ENCODE measurements around the gene MTERF2.
"Not testable (repeated sequence)": the region's sequence is repeated elsewhere in the genome, so short reads cannot be mapped to it uniquely, and the experiment has no call there.

The MTERF2 gene, protein sequence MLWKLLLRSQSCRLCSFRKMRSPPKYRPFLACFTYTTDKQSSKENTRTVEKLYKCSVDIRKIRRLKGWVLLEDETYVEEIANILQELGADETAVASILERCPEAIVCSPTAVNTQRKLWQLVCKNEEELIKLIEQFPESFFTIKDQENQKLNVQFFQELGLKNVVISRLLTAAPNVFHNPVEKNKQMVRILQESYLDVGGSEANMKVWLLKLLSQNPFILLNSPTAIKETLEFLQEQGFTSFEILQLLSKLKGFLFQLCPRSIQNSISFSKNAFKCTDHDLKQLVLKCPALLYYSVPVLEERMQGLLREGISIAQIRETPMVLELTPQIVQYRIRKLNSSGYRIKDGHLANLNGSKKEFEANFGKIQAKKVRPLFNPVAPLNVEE

DNA sequence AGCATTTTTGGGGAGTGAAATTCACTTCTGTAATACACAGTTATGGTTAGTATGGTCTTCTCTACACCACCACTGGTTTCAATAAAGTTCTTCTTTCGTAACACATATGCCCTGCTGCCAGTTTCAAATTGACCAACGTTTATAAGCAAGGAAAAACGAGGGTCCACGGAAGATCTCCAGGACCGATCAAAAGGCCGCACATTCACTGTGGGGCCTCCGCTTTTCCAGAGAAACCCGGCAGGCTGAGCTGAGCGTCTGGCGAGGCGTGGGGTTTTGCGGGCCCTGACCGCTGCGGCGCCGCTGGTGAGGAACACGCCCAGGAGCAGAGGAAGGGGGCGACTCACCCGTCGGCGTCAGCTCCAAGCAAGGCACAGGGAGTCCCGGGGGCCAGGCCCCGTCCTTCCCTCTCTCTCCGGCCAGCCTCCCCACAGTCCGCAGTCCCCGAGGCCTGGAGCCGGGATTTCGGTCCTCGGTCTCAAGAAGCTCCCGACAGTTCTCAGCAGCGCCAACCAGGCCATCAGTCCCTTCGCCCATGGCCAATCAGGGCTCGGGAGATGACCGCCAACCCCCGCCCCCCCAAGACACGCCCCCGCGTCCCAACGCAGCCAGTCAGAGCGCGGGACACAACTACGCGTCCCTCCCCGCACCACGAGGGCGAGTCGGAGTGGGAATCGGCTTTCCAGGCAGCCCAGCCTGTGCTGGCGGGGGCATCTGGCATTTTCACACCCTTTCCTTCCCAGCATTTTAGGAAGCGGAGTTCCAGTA lies at the start of gene MTERF2:
MTERF2 (minus strand) TSS at position 522 of the 765 bp plus-strand sequence. CDS start 8,432 bp downstream, outside the sequence.
- DNase-seq = peak; percentile 73

DNA sequence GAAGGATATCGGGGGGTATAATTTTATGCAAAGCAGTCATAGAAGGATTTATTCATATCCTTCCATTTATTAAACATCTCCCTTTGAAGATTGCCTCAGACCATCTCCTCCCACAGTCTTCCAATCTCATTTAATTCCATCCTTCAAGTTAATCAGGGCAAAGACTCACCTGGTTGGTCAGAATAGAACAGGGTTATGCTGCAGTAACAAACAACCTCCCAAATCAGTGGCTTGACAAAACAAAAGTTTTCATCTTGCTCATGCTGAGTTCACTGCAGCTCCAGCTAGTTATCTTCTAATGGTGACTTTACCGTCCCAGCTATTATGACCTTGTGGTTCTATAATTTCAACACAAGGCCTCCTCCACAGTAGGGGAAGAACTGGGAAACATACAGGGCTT lies 48.8 kb upstream of the MTERF2 start:
- no peak for DNase-seq

DNA sequence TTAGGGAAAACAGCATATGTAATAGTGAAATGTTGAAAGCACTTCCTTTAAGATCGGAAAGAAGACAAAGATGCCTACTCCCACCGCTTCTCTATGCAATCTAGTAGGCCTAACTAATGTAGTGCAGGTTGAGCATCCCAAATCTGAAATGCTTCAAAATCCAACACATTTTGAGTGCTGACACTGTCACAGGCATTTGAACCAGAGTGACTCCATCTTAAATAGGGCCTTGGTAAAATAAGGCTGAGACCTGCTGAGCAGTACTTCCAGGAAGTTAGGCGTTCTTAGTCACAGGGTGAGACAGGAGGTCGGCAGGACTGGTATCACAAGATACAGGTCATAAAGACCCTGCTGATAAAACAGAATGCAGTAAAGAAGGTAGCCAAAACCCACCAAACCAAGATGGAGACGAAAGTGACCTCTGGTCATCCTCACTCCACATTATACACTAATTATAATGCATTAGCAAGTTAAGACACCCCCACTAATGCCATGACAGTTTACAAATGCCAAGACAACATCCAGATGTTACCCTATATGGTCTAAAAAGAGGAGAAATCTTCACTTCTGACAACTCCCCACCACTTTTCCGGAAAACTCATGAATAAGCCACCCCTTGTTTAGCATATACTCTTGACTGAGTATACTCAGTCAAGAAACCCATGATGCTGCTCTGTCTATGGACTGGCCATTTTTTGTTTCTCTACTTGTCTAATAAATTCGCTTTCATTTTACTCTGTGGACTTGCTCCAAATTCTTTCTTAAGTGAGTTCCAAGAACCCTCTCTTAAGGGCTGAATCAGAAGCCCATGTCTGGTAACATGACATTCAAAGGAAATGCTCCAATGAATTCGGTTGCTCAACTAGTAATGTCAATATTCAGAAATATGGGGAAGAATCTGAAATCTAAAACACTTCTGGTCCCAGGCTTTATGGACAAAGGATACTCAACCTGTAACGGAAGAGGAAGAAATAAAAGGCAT lies 47.1 kb upstream of the MTERF2 start:
- no peak for DNase-seq

DNA sequence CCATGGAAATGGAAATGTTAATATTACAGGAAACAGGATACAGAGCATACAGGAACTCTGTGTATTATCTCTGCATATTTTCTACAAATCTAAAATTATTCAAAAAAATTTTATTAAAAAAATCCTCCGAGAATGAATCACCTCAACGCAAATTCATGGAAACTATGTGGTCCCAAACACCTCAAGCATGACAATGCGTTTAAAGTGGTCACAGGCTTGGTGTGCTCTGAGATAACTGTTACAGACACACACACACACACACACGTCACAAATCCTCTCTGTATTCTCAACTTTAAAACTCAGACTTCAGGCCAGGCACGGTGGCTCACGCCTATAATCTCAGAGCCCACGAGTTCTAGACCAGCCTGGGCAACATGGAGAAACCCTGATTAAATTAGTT lies 45.3 kb upstream of the MTERF2 start:
- no peak for DNase-seq

DNA sequence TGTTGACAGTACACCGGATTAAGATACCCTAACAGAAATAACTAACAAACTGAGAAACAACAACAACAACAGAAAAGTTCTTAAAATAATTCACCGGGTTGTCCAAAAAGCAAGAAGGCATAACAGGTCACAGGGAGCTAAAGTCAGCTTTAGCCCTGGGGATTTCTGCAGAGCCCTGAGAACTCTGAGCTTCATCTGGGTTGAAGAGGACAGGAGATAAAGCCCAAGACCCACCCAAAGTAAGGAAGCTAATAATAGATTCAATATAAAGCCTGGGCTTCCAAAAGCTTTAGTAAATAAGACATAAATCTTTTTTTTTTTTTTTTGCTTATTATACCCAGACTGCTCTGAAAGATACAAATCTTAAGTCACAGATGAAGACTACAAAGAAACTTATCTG lies 44.1 kb upstream of the MTERF2 start:
- DNase-seq = no peak

DNA sequence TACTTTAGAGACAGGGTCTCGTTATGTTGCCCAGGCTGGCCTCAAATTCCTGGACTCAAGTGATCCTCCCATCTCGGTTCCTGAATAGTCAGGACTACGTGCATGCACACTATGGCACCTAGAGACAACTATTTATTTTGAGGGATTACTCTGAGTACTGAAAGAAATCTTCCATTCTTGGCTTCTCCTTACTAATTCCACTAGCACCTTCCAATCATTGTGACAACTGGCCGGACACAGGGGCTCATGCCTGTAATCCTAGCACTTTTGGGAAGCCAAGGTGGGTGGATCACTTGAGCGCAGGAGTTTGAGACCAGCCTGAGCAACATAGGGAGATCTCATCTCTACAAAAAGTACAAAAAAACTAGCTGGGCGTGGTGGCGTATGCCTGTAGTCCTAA lies 42.1 kb upstream of the MTERF2 start:
- DNase-seq = no peak

DNA sequence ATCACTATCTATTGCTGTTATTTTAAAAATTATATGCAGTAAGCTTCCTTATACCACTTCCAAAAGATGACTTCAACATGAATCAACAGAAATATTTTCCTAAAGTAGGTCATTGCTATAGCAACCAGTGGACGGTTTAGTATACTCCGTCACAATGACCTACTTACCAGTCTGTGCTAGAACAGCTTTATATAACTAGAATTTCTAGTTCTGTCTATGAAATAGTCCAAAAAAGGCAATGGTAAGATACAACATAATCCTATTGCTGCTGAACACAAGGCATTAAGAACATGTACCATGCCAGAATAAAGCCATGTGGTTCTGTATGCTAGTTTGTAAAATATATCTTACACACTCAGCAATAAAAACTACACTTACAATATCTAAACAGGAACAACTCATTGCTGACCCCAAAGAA lies 40.7 kb upstream of the MTERF2 start:
- no peak for DNase-seq

GRCh38 chr12:107026806-107027635 lies 40.1 kb upstream of the MTERF2 start:
- DNase-seq = no peak

DNA sequence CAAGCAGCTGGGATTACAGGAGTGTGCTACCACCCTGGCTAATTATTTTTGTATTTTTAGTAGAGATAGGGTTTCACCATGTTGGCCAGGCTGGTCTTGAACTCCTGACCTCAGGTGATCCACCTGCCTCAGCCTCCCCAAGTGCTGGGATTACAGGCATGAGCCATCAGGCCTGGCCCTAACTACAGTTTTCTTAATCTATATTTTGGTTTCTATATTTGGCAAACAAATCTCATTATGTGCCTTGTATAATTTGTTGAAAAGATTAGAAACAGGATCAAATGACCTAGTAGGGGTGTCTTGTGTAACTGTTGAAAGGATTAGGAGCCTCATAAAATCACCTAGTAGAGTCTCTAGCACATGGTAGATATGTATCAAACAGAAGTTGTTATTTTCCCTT lies 39.4 kb upstream of the MTERF2 start:
- not testable (repeated sequence) for DNase-seq

GRCh38 chr12:107025671-107026070 lies 38.7 kb upstream of the MTERF2 start:
- no peak for DNase-seq

- no peak for DNase-seq
These were observed 32.6 kb upstream of the MTERF2 start for GRCh38 chr12:107019546-107019945.

GRCh38 chr12:107017042-107017441 lies 30.1 kb upstream of the MTERF2 start:
- no peak for DNase-seq

DNA sequence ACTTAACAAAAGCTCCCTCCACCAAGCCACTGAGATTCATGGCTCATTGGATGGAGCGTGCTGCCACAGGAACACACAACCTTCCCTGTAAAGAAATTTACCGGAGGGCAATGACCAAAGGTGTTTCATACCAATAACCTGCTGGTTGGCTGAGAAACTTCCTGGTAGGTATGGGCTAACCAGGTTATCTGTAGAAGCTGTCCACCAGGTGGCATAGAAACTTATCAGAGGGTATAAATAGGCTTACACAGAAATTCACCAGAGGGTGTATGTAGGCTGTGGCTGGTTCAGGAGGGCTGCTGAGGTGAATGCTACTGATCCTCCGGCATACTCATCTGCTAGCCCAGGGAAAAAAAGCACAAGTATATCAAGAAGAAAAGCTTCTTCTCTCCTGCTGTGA lies 27.1 kb upstream of the MTERF2 start:
- no peak for DNase-seq

DNA sequence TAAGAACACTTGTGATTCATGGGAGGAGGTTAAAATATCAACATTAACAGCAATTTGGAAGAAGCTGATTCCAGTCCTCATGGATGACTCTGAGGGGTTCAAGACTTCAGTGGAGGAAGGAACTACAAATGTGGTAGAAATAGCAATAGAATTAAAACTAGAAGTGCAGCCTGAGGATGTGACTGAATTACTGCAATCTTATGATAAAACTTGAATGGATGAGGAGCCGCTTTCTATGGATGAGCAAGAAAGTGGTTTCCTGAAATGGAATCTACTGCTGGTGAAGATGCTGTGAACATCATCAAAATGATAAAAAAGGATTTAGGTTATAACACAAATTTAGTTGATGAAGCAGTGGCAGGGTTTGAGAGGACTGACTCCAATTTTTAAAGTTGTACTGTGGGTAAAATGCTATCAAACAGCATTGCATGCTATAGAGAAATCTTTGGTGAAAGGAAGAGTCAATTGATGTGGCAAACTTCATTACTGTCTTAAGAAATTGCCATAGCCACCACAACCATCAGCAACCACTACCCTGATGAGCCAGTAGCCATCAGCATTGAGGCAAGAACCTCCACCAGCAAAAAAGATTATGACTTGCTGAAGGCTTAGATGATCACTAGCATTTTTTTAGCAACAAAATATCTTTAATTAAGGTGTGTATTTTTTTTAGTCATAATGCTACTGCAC lies 25.9 kb upstream of the MTERF2 start:
- DNase-seq = no peak

GRCh38 chr12:107011519-107011918 lies 24.6 kb upstream of the MTERF2 start:
- DNase-seq = no peak

DNA sequence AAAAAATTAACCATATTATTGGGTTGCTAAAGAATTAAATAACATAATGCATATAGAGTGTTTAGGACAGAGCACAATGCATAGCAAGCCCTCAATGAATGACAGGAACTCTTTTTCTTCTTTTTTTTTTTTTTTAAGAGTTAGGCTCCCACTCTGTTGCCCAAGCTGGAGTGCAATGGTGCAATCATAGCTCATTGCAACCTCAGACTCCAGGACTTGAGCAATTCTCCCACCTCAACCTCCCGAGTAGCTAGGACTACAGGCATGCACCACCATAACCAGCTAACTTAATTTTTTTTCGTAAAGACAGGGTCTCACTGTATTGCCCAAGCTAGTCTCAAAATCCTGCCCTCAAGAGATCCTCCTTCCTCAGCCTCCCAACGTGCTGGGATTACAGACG lies 20.5 kb upstream of the MTERF2 start:
- DNase-seq = no peak

GRCh38 chr12:107002665-107003064 lies 15.7 kb upstream of the MTERF2 start:
- not testable (repeated sequence) for DNase-seq

DNA sequence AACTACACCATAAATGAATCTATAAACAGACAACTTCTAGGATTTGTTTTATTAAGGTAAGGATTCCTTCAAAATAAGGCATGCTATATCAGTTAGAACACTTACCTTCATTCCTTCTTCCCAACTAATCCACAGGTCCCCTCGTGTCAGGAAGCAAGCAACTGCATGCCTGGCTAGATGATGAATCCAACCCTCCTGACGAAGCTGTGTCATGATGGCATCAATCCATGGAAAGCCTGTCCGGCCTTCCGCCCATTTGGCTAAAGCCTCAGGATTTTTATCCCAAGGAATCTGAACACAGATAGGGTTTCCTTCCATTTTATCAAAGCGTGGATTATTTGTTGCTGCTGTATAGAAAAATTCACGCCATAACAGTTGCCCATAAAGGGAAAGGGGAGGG lies 12.5 kb upstream of the MTERF2 start:
- DNase-seq = no peak

DNA sequence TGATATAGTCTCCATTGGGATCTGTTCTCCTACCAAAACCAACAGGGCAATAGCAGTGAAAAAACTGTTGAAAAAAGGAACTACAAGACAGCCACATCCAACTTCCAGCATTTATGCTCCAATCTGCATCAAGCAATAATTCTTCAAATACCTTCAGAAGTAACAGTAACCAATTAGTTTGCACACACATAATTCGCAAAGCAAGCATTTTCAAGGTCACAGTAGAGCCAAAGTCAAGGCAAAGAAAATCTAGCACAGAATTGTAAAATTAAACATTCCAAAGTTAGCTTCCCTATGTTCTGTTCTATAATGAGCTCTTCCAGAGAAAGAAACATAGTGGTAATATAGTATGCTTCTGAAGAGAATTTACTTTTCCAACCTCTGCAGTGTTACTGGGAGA lies 11.0 kb upstream of the MTERF2 start:
- no peak for DNase-seq

DNA sequence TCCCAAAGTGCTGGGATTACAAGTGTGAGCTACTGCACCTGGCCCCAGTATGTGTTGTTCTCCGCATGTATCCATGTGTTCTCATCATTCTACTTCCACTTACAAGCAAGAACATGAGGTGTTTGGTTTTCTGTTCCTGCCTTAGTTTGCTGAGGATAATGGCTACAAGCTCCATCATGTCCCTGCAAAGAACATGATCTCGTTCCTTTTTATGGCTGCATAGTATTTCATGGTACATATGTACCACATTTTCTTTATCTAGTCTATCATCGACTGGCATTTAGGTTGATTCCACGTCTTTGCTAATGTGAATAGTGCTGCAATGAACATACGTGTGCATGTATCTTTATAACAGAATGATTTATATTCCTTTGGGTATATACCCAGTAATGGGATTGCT lies 9.2 kb upstream of the MTERF2 start:
- not testable (repeated sequence) for DNase-seq

- DNase-seq = no peak
These were observed 7.8 kb upstream of the MTERF2 start for GRCh38 chr12:106994579-106995220.

Data from activated effector memory CD4-positive, alpha-beta T cell treated with Interleukin-2 at 50 U/mL for 16 hours (primary cell).